Tibial nerve (tissue), 4 donors: Measurements from ENCODE around the gene GLTP. TPM values are rescaled to one million over a fixed set of nuclear protein-coding genes. Genes with fewer than 3 reads are reported as not detected.

Experiments used
- DNase-seq, 2 donors: peaks; one replicate each; pipeline ENCODE4 v3.0.0-alpha.2; 2019; ENCODE audit warnings: low spot score in 2 of 2
- H3K27ac ChIP-seq, 4 donors: fragments of 200-600 bp; sonication (generic) in 3 of 4; one replicate each; pipeline ENCODE4 v1.5.1; 2017 to 2019; ENCODE audit warnings: mild to moderate bottlenecking in 1 of 4
- H3K27me3 ChIP-seq, 2 donors: fragments of 200-600 bp; sonication (generic) in 1 of 2; one replicate each; pipeline versions ENCODE4 v1.5.1 to v1.6.0; 2017 to 2019
- H3K36me3 ChIP-seq, 3 donors: fragments of 200-600 bp; sonication (generic); one replicate each; pipeline ENCODE4 v1.5.1; 2018 to 2019
- H3K4me1 ChIP-seq, 4 donors: fragments of 200-600 bp; sonication (generic) in 3 of 4; one replicate each; pipeline ENCODE4 v1.5.1; 2017 to 2019
- H3K4me3 ChIP-seq, 4 donors: fragments of 200-600 bp; sonication (generic) in 3 of 4; one replicate each; pipeline ENCODE4 v1.5.1; 2017 to 2019; ENCODE audit warnings: mild to moderate bottlenecking in 1 of 4, moderate library complexity in 1 of 4
- H3K9me3 ChIP-seq, 4 donors: fragments of 200-600 bp; sonication (generic) in 3 of 4; one replicate each; pipeline ENCODE4 v1.5.1; 2017 to 2019
- CTCF ChIP-seq, 5 experiments: fragments of 200-600 bp in 3 of 5; fragments of 450-650 bp in 2 of 5; sonication (generic) in 3 of 5; IDR thresholded peaks; one replicate each; pipeline ENCODE4 v1.5.1; 2016 to 2019; ENCODE audit warnings: antibody characterized with exemption in 5 of 5, mild to moderate bottlenecking in 3 of 5, moderate library complexity in 2 of 5
- EP300 ChIP-seq, 2 donors: sonication (generic); formaldehyde crosslinking; IDR thresholded peaks; one replicate each; pipeline ENCODE4 v1.6.1; 2017; ENCODE audit warnings: antibody characterized with exemption in 2 of 2, mild to moderate bottlenecking in 1 of 2
- POLR2A ChIP-seq, 2 donors: fragments of 450-650 bp; IDR thresholded peaks; one replicate each; pipeline ENCODE4 v1.6.1; 2017; ENCODE audit warnings: antibody characterized with exemption in 2 of 2, mild to moderate bottlenecking in 2 of 2, moderate library complexity in 2 of 2
- WGBS, 2 donors: methylation state at CpG; one replicate each; pipeline ENCODE4 v1.1.5; 2018; 5-methylcytosine and 5-hydroxymethylcytosine counted together
- total RNA-seq, 4 donors: library from RNA; depleted of rRNA; stranded (reverse); fragments of >200 nt; gene quantifications; one replicate each; pipeline ENCODE4 v1.1.0, GENCODE V29; 2016

The GLTP gene
- total RNA-seq, 4 donors from 2014 or later = 42.0 to 71.7 (median 49.7) TPM

DNA sequence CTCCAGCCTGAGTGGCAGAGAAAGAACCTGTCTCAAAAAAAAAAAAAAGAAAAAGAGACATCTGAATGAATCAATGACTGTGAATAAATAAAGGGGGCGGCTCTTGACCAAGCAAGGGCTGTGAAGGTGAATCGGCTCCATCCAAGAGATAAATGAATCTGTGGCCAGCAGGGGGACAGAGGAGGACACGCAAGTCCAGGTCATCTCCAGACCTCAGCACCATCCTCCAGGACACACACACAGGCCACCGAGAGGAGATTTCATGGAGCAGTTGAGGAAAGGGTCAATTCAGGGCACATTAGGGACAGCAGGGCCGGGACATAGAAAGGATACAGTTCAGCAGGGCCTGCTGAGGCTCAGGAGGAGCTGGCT, 68.7 kb downstream of the GLTP start:
- WGBS, 2 donors = 65 to 66% methylated on average over 5 of the region's 5 CpGs
- TF ChIP-seq POLR2A (IDR thresholded peaks at IDR 0.05) (no peak), EP300 (IDR thresholded peaks at IDR 0.05) (no peak), CTCF (IDR thresholded peaks at IDR 0.05) (no peak)

GRCh38 chr12:109810954-109811623, 69.3 kb downstream of the GLTP start:
- H3K36me3 ChIP-seq = no peaks in the 10 kb centered on the region
- H3K4me3 ChIP-seq = no peak overlapping the region
- no peak for DNase-seq
- WGBS, 2 donors = 83 to 93% methylated on average over 10 of the region's 10 CpGs
- H3K27ac ChIP-seq = no peak overlapping the region
- no peaks in the 10 kb centered on the region for H3K4me1 ChIP-seq
- no peaks in the 10 kb centered on the region for H3K9me3 ChIP-seq
- TF ChIP-seq POLR2A (IDR thresholded peaks at IDR 0.05) = no peak
- TF ChIP-seq CTCF (IDR thresholded peaks at IDR 0.05) = no peak
- TF ChIP-seq EP300 (IDR thresholded peaks at IDR 0.05) = no peak
- H3K27me3 ChIP-seq = no peaks in the 10 kb centered on the region

More for the DNA sequence above, 68.7 kb downstream of the GLTP start:
- H3K4me1 ChIP-seq = no peaks in the 10 kb centered on the region
- no peaks in the 10 kb centered on the region for H3K9me3 ChIP-seq
- H3K27ac ChIP-seq = no peak overlapping the region
- H3K27me3 ChIP-seq = no peaks in the 10 kb centered on the region
- no peak overlapping the region for H3K4me3 ChIP-seq
- H3K36me3 ChIP-seq = no peaks in the 10 kb centered on the region
- DNase-seq = no peak

DNA sequence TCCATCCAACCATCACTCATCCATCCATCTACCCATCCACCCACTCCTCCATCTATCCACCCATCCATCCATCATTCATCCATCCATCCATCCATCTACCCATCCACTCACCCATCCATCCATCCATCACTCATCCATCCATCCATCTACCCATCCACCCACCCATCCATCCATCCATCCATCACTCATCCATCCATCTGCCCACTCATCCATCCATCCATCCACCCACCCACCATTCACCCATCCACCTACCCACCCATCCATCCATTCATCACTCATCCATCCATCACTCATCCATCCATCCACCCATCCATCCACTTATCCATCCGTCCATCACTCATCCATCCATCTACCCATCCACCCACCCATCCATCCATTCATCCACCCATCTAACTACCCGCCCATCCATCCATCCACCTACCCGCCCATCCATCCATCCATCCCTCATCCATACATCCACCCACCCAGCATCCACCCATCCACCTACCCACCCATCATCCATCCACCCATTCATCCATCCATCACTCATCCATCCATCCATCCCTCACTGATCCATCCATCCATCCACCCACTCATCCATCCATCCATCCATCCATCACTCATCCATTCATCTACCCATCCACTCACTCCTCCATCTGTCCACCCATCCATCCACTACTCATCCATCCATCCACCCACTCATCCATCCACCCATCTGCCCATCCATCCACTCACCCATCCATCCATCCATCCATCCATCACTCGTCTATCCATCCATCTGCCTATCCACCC, 71.3 kb downstream of the GLTP start:
- no peak for DNase-seq
- Histone ChIP-seq H3K4me3 (no peak overlapping the region), H3K27me3 (no peaks in the 10 kb centered on the region), H3K9me3 (no peaks in the 10 kb centered on the region), H3K27ac (no peak overlapping the region), H3K36me3 (no peaks in the 10 kb centered on the region), H3K4me1 (peaks cover 0 to 5% (median 0%) of the 10 kb centered on the region in 4 donors)
- TF ChIP-seq EP300 (IDR thresholded peaks at IDR 0.05) = no peak
- 89 to 94% methylated on average over 4 of the region's 4 CpGs for WGBS, 2 donors

- DNase-seq = no peak
- Histone ChIP-seq H3K4me1 (peaks cover 0 to 5% (median 0%) of the 10 kb centered on the region in 4 donors), H3K27me3 (no peaks in the 10 kb centered on the region), H3K4me3 (no peak overlapping the region), H3K36me3 (no peaks in the 10 kb centered on the region), H3K27ac (no peak overlapping the region), H3K9me3 (no peaks in the 10 kb centered on the region)
- TF ChIP-seq EP300 (IDR thresholded peaks at IDR 0.05) (no peak), CTCF (IDR thresholded peaks at IDR 0.05) (no peak), POLR2A (IDR thresholded peaks at IDR 0.05) (no peak)
- WGBS, 2 donors = 92% methylated on average over 10 to 12 of the region's 12 CpGs
Observed at GRCh38 chr12:109807954-109808643, 72.2 kb downstream of the GLTP start.

- 28 to 30% methylated on average over 10 to 12 of the region's 12 CpGs for WGBS, 2 donors
- H3K4me3 ChIP-seq = no peak overlapping the region
- H3K4me1 ChIP-seq = peaks cover 0 to 5% (median 0%) of the 10 kb centered on the region in 4 donors
- DNase-seq = peak; percentile 46 to 64
- H3K36me3 ChIP-seq = no peaks in the 10 kb centered on the region
- no peak overlapping the region for H3K27ac ChIP-seq
- no peak for TF ChIP-seq EP300 (IDR thresholded peaks at IDR 0.05)
- TF ChIP-seq CTCF (IDR thresholded peaks at IDR 0.05) = peak; percentile 92 to 98 (median 94)
- TF ChIP-seq POLR2A (IDR thresholded peaks at IDR 0.05) = no peak
- H3K27me3 ChIP-seq = no peaks in the 10 kb centered on the region
- no peaks in the 10 kb centered on the region for H3K9me3 ChIP-seq
Observed at GRCh38 chr12:109804820-109805761, 75.2 kb downstream of the GLTP start.
